GM04503 (cell line): ENCODE measurements around the gene PLD1.
A peak's percentile ranks its signal among the peaks of the same experiment; 100 is the strongest.
"Not testable (repeated sequence)": the region's sequence is repeated elsewhere in the genome, so short reads cannot be mapped to it uniquely, and the experiment has no call there.

ENCODE experiments used
- DNase-seq: peaks from one replicate; pipeline ENCODE4 v3.0.0-alpha.2; 2012; ENCODE audit warnings: low read depth

The PLD1 gene

DNA sequence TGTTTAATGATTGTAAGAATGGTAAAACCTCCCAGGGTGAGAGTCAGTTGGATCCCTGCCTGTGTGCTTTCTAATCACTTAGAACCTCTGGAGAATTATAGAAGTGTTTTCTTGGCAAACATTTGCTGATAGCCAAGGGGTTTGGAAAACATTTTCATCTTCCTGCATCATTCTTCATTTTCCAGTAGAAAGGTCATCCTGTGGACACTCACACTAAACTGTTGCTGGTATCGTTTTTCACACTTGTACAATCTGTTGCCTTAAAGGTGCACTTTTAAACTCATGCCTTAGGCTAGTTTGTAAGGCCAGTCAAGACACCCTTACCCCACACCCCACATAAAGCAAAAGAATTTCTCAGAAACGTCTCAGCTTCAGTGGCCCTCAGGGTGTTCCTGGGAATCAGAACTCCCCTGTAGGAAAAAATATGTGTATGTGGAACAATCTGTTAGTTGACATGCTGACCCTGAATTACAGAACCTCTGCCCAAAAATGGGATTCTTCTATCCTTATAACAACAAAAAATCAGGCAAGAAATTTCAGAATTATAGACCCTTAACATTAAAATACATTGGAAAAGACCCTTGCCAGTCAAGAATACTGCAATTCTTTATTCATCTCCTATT lies 5.8 kb upstream of the PLD1 start:
- no peak for DNase-seq

DNA sequence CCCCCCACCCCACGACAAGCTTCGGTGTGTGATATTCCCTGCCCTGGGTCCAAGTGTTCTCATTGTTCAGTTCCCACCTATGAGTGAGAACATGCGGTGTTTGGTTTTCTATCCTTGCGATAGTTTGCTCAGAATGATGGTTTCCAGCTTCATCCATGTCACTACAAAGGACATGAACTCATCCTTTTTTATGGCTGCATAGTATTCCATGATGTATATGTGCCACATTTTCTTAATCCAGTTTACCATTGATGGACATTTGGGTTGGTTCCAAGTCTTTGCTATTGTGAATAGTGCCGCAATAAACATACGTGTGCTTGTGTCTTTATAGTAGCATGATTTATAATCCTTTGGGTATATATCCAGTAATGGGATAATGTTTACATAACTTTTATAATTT lies 4.4 kb upstream of the PLD1 start:
- DNase-seq, result not testable (repeated sequence)

DNA sequence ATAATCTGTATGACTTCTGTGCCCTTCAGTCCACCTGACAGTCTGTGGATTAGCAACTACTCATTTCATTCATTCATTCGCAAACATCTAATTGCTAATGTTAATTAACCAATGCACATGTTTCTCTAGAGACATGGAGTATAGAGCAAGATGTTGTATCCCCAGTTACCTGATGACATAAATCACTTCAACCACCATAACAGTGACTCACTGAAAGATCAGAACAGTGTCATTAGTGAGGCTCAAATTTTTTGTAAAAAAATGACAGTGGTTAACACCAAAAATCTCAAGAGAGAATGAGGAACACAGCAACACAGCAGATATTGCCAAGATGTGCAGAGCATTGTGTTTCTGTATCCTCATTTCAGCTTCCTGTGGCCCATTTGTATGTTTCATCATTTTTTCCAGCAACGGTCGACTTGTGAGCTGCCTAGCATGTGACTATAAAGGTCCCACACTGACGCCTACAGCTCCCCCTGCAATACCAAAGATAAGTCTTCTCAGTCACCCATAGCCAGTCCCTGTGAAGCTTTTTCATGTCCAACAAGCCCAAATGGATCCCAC lies 3.7 kb upstream of the PLD1 start:
- DNase-seq, result no peak

DNA sequence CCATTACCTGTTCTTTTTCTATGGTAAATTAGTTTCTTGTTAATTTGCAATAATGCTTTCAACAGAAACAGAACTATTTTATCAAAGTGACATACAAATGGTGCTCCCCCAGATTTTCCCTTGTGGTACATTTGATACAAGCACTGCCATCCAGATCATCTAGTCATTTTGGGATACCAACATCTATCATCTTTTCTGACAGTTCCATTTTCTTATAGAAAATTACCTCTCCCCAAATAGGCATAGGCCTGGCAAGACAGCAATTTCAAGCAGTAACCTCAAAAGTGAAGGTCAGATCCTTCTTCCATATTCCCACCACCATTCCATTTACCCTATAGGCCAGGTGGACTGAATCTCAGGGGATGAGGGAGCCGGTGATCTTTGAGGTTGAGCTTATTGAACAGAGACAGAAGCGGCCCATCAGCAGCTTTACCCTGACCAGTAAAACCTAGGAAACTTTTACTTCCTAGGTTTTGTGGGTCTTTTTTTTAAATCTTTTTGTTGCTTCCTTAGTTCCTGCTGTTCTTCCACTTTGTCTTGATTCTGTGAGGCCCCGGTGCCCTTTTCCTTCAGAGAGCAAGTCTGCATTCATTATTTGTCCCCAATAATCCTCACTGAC lies 3.1 kb upstream of the PLD1 start:
- DNase-seq, result no peak

DNA sequence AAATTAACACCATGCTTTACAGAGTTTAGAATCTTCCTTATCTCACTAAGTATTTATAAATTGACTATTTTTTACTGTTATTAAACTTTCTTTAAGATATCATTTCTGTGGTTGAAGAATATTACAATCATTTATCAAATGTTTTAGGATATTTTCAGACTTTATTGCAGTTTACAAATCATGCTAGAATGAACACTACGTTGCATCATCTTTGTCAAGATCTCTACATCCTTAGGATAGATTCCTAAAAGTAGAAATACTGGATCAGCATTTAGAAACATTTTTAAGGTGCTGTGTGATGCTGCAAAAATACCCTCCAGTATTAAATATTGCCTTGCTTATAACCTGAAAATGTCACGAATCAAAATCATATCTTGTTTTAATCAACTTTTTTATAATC lies 2.5 kb upstream of the PLD1 start:
- no peak for DNase-seq

DNA sequence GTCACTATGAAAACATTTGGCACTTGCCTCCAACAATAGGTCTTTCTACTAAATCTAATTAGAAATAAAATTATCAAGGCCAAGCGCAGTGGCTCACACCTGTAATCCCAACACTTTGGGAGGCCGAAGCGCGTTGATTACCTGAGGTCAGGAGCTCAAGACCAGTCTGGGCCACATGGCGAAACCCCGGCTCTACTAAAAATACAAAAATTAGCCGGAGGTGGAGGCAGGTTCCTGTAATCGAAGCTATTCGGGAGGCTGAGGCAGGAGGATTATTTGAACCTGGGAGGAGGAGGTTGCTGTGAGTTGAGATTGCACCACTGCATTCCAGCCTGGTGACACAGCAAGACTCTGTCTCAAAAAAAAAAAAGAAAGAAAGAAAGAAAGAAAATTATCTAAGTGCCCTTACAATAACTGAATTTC lies 1.6 kb upstream of the PLD1 start:
- DNase-seq, result no peak

DNA sequence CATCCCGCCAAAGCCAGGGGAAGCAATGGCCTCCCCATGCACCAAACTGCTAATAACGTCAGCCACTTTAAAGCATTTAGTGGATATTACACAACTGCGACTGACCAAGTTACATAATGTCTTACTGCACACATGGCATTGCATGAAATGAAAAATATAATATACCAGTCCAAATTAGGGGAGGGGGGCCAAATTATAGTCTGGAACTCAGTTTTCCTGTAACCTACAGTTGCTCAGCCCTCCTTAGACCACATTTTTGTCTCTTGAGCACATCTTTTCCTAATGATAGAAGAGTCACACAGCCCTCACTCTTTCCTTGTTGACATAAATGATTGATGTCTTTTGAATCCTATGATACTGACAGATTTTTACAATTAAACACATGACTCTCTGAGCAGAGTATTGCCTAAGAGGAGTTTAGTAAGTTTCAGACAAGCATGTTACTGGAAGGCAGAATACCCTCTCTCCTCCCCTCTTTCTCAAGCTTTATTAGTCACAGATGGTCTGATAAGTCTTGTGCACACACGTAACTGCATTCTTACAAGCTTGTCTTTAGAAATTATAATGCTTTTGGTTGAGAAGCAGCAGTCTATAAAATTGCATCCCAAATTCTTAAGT lies 1.1 kb upstream of the PLD1 start:
- peak; percentile 99 for DNase-seq

DNA sequence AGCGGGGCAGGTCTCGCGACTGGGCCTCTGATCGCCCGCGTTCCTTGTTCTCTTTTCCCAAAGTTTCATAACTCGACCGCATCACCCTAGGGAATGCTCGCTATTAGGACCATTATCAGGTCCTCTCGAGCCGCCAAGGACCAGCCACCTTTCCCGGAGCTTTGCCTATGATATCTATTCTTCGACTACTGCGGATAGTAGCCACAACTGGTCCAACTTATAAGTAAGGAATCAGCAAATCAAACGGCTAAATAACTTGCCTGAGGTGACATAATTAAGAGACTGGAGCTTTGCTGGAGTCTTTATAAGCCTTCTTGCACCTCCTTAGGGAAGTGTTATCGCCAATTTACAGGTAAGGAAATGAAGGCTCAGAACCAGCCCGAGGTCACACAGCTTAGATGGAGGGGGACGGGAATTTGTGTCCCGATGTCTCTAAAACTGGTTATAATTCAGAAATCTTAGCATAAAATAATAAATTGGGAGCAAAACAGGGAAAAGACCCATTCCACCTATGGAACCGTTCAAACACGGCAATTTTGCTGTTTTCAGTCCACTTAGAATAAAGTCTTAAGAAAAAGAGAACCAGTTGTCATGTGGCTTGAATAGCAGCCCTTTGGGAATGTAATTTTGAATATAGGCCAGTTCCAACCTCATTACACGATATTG lies 479 bp upstream of the PLD1 start:
- no peak for DNase-seq

DNA sequence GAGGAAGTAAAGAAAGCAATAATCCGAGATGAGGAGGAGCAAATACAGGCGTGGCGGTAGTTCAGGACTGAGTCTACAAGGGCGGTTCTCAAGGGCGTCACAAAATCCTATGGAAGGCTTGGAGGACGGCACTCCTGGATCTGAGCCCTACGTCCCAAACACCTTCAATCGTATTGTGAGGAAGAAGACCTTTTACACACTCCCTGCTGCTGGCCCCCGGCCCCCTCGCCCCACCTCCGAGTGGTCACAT lies 747 bp downstream of the PLD1 start:
- no peak for DNase-seq

DNA sequence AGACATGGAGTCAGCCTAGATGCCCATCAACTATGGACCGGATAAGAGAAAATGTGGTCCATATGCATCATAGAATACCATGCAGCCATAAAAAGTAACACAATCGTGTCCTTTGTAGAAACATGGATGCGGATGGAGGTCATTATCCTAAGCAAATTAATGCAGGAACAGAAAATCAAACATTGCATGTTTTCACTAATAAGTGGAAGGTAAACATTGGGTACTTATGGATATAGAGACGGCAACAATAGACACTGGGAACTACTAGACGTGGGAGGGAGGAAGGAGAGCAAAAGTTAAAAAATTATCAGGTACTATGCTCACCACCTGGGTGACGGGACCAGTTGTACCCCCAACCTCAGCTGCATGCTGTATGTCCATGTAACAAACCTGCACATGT lies 2.5 kb downstream of the PLD1 start:
- no peak for DNase-seq

DNA sequence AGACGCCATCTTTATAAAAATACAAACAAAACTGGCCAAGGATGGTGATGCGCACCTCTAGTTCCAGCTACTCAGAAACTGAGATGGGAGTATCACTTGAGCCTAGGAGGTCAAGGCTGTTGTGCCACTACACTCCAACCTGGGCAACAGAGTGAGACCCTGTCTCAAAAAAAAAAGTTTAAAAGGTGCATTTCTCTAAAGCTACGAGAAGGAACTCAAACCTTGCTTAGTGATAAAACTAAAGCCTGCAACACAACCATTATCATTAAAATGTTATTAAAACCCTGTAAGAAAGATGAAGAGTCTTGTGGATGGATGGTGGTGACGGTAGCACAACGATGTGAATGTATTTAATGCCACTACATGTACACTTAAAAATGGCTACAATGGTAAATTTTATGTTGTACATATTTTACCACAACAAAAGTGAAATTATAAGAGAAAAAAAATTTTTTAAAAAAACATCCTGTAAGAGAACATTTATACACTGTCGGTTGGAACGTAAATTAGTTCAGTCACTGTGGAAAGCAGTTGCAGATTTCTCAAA lies 3.1 kb downstream of the PLD1 start:
- no peak for DNase-seq

DNA sequence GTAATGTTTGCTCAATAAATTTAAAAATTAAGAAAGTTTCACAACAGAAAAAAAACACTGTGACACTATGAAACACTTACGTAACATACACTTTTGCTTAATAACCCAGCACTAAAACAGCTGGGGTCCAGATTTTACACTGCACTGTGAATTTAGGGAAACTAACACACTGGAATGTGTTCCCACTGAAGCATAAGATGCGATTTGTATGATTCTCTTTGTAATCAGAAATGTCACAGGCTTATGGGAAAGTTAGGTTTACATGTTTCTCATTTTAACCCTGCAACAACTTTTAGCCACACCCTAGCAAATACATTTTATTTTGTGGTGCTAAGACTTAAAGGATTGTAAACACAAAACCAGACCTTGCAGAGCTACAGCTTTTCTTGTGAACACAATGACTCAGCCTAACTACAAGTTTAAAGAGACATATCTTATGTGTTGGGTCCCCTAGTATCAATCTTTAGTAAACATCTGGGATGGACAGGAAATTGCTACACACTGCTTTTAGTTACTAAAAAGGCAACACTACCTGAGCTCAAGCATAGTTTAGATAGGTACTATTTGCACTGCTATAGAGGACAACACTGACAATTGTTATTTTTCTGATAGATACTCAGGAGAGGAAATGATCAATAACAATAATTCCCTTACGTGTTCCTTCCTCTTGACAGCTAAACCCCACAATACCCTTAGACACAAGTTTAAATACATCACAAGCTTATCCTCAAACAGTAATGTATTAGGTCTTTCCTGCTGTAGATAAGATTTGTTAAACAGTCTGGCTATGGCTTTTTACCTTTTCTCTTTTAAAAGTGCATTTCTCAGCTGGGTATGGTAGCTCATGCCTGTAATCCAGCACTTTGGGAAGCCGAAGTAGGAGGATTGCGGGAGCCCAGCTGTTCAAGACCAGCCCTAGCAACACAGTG lies 3.8 kb downstream of the PLD1 start:
- peak; percentile 85 for DNase-seq

DNA sequence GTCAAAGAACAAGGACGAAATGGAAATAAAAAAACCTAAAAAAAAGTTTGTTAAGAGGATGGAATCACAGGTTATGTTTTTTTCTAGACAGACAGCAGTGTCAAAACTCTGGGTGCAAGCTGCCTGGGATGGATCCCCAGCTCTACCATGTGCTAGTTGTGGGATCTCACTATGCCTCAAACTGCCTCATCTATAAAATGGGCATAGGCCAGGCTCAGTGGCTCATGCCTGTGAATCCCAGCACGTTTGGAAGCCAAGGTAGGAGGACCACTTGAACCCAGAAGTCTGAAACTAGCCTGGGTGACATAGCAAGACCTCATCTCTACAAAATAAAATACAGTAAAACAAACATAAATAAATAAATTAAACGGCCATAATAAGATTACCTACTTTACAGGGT lies 4.6 kb downstream of the PLD1 start:
- no peak for DNase-seq

DNA sequence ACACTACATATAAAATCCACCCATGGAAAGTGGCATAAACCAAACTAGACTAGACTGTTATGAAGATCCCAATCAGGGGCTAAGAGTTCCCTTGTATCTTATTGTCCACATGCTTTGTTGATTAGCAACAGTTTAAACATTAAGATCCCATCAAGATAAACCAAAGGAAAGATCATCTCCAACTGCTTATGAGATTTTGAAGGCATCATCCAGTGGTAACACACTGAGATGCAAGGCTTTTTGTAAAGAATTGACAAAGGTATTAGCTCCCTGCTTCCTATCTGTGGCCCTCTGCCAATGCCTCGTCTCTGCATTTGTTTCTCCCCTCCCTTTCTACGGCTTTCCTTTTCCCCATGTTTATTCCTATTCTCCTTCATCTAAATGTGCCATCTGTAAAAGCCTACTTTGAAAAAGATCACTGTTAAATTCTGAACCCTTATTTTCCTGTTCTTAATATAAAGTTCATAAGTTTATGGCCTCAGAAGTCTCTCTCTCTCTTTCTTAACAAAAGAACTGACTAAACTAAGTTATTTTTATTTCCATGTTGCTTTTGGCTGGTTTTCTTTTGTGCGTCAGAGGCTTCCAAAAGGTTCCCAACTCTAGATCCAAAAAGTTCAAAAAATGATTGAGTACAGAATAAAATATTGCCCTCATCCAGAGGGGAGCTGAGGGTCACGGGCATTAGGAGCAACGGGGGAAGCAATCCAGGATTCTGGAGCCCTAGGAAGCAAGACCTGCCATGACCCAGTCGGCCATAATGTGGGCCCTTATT lies 5.5 kb downstream of the PLD1 start:
- DNase-seq, result no peak

DNA sequence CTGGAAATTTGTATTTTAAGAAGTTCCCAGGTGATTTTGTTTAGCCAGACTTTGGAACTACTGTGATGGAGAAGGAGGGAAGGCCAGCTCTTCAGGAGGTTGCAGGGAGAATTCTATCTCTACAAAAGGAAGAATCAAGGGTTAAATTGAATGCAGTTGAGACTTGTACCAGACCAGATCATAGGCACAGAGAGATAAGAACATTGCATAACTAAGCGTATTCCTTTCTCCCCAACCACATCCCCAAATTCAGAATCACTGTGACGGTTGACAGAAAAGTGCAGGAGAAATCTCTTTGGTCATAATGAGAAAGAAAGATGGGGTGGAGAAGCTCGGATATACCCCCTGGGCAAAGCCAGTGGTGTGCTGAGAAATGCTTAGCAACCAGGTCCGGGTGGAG lies 7.2 kb downstream of the PLD1 start:
- no peak for DNase-seq

DNA sequence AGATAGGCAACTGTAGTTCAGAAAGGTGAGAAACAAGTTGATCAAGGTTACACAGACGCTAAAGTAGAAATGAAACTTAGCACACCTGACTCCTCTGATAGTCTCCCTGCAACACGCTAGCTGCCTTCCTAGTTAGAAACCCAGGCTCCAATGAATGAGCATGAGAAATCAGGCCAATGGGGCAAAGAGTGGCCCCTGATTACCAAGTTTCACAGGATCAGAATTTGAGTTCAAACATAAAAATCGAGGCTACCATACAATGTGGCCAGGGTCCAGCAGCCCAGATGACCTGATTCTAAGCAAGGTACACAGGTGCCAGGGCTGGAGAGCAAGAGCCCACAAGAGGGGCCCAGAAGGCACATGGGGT lies 7.7 kb downstream of the PLD1 start:
- DNase-seq, result no peak

DNA sequence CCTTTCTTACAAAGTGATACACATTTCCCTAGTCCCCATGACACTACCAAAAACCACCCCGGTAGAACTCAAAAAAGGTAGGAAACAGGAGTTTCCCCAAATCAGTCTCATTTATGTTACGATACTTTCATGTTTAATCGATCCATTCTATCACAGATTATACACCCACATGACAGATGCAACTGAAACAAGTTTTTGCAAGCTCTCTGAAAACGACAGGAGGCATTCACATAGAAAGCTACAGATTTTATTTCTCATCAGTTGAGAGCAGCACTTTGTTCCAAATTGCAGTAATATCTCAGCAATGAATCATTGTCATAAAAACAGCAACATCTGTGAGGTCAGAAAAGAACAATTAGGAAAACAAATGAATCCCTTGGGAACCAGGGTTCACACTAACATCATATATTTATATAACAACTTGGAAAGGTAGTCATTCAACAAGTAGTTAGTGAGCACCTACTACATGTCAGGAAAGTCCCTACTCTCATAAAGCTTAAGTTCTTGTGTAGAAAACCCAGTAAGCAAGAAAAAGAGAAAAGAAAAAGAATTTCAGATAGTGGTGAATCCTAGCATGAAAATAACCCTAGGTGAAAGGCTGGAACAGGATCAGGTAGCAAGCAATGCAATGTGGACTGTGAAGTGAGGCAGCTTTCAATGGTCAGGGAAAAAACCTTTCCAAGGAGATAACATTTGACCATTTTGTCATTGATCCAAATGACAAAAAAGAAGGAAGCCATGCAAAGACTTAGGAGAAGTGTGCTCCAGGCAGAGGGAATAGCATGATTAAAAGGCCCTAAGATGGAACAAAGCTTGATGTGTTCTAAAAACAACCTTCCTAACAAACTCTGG lies 8.3 kb downstream of the PLD1 start:
- DNase-seq, result peak; percentile 88

DNA sequence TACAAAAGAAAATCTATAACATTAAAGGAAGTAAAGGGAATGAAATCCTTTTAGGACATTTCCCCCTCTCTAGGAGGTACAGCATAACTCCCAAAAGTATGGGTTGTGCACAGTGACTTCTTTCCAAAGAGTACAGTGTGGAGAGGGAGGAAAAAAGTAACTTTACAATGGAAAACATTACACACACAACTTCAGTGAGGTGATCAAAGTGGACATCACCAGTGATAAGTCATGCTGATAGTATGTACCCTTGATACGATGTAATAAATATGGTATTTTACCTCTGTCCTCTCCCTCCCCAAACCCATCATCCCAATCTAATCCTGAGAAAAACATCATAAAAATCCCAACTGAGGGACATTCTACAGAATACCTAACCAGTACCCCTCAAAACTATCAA lies 10.8 kb downstream of the PLD1 start:
- DNase-seq, result no peak

DNA sequence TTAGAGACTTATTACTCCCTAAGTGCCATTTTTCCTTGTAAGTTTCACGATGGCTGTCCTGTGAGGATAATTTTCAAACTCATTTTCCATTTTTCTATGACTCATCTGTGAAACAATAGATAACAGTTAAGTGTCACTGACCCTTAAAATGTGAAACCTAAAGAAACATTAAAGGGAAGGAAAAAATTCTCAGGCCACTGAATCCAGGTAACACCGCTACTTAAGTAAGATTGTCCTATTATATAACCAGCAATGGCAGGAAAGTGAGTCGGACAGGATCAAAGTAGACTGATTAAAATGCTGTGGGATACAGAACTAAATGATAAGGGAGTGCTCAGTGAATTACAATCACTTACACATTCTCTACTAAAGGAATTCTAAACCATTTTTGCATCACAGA lies 12.4 kb downstream of the PLD1 start:
- no peak for DNase-seq

DNA sequence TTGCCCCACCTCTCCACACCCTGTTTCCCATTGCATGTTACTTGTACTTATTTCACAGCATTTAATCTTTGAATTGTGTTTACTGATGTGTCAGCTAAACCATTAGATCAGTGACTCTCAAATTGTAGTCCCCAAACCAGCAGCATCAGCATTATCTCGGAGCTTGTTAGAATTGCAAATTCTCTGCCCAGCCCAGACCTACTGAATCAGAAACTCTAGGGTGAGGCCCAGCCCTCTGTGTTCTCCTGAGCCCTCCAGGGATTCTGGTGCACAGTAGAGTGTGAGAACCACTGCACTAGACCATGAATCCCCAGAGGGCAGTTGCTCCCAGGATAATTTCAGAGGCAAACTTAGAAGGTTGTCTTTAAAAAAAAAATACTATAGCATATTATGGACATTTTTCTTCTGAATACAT lies 13.0 kb downstream of the PLD1 start:
- no peak for DNase-seq
